HEK293T (cell line): ENCODE results near the gene RPL27.

ENCODE experiments used
- CTCF ChIA-PET: fragments of 350-600 bp; formaldehyde crosslinking; extraction: SDS; loops from one replicate; lab custom pipeline; 2021; ENCODE audit warnings: antibody characterized with exemption, inconsistent platforms; lab: Yijun Ruan, JAX
- POLR2A ChIA-PET: fragments of 350-600 bp; formaldehyde crosslinking; extraction: SDS; loops from one replicate; lab custom pipeline; 2020; ENCODE audit warnings: antibody characterized with exemption, inconsistent platforms; lab: Yijun Ruan, JAX
- DNase-seq: peaks from one replicate; pipeline ENCODE4 v3.0.0; 2012; ENCODE audit warnings: mixed read lengths; ENCODE audit errors: extremely low spot score
- ARNT ChIP-seq: fragments of 450-650 bp; IDR thresholded peaks from 2 replicates; pipeline ENCODE4 v1.6.1; 2017; ENCODE audit warnings: mild to moderate bottlenecking
- BHLHE40 ChIP-seq: fragments of 450-650 bp; IDR thresholded peaks from 2 replicates; pipeline ENCODE4 v1.6.1; 2016; ENCODE audit warnings: mild to moderate bottlenecking, moderate library complexity, borderline replicate concordance
- CTBP1 ChIP-seq: fragments of 450-650 bp; IDR thresholded peaks from 2 replicates; pipeline ENCODE4 v1.6.1; 2016; ENCODE audit warnings: borderline replicate concordance
- ELF4 ChIP-seq: fragments of 450-650 bp; IDR thresholded peaks from 2 replicates; pipeline ENCODE4 v1.6.1; 2017; ENCODE audit warnings: antibody characterized with exemption
- FOXA1 ChIP-seq: fragments of 450-650 bp; IDR thresholded peaks from 2 replicates; pipeline ENCODE4 v1.6.1; 2016; ENCODE audit warnings: mild to moderate bottlenecking
- FOXK2 ChIP-seq: fragments of 450-650 bp; IDR thresholded peaks from 2 replicates; pipeline ENCODE4 v1.6.1; 2016; ENCODE audit warnings: mild to moderate bottlenecking
- FOXM1 ChIP-seq: fragments of 450-650 bp; IDR thresholded peaks from 2 replicates; pipeline ENCODE4 v1.6.1; 2017; ENCODE audit warnings: mild to moderate bottlenecking, borderline replicate concordance
- HDGF ChIP-seq: fragments of 450-650 bp; IDR thresholded peaks from 2 replicates; pipeline ENCODE4 v1.6.1; 2017; ENCODE audit warnings: antibody characterized with exemption, borderline replicate concordance
- L3MBTL2 ChIP-seq: fragments of 450-650 bp; conservative IDR thresholded peaks from 2 replicates; pipeline ENCODE4 v1.6.1; 2016; ENCODE audit warnings: mild to moderate bottlenecking
- LEF1 ChIP-seq: fragments of 450-650 bp; IDR thresholded peaks from 2 replicates; pipeline ENCODE4 v1.6.1; 2017; ENCODE audit warnings: mild to moderate bottlenecking, borderline replicate concordance
- NFRKB ChIP-seq: fragments of 450-650 bp; IDR thresholded peaks from 2 replicates; pipeline ENCODE4 v1.6.1; 2016; ENCODE audit warnings: mild to moderate bottlenecking, moderate library complexity
- SP1 ChIP-seq: fragments of 450-650 bp; IDR thresholded peaks from 2 replicates; pipeline ENCODE4 v1.6.1; 2017
- SUZ12 ChIP-seq: fragments of 450-650 bp; IDR thresholded peaks from 2 replicates; pipeline ENCODE4 v1.6.1; 2016; ENCODE audit warnings: mild to moderate bottlenecking
- TARDBP ChIP-seq: fragments of 450-650 bp; IDR thresholded peaks from 2 replicates; pipeline ENCODE4 v1.6.1; 2016
- ZNF384 ChIP-seq: fragments of 450-650 bp; IDR thresholded peaks from 2 replicates; pipeline ENCODE4 v1.6.1; 2016
- TF ChIP-seq, protein P1 (sequence below): fragments of 450-650 bp; IDR thresholded peaks from 2 replicates; pipeline ENCODE4 v1.6.1; 2016

The RPL27 gene

DNA sequence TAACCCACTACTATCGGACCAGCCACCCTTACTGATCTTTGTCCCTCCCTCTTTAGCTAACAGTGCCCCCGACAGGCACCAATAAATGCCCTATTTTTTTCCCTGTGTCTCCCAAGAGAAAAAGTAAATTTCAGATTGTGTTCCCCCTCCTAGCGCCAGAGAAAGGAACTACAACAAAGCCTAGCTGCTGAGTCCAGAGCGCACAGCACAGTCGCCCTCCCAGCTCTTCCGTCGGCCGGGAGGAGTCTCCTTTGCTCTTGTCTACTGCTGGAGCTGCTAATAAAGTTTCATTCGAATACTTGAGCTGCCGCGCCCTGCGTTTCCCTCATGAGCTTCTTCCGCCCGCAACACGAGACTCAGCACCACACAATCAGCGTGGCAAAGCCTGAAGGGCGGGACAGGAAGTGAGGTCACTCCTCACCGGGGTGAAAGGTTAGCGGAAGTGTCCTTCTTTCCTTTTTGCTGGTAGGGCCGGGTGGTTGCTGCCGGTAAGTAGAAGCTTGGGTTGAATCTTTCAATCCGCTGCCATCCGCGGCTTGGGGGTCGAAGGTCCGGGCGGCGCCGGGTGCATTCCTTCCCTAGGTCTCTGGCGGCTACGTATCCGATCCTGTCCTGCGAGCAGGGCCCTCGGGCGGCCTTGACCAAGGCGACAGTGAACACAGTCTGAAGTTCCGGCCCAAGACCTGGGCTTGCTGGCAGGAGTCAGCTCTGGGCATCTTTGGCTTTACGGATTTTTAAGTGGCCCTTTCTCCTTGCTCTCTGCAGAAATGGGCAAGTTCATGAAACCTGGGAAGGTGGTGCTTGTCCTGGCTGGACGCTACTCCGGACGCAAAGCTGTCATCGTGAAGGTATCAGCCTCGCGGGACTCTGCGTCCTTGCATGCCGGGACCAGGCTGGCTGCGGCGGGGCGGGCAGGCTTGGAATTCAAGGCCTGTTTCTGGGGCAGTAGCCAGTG, at the start of gene RPL27:
Gene RPL27 (plus strand): TSS at position 436 of the 955 bp plus-strand sequence. CDS start 332 bp downstream, at position 768.
- DNase-seq, result peak; percentile 95
- ChIA-PET CTCF (interaction anchor here (0.6 to 2.9 kb wide), 13 partner anchors 10 to 174 kb away, joined by 3 to 21 read pairs (median 4); partner anchors contain the start of genes AARSD1, BECN1, PTGES3L and RUNDC1), POLR2A (interaction anchor here (0.5 to 3.6 kb wide), 62 partner anchors 8 to 697 kb away, joined by 3 to 50 read pairs (median 4); partner anchors contain the start of genes AARSD1, AOC3, ARL4D and BECN1)
- peak; percentile 93 for TF ChIP-seq ZNF384
- peak; percentile 59; the same call in 1 of the 2 replicates for TF ChIP-seq NFRKB
- no peak for TF ChIP-seq BHLHE40
- peak; percentile 60 for TF ChIP-seq L3MBTL2
- TF ChIP-seq LEF1, result no peak
- TF ChIP-seq HDGF, result no peak
- TF ChIP-seq SUZ12, result no peak
- no peak for TF ChIP-seq FOXM1
- TF ChIP-seq SP1, result no peak
- peak; percentile 77 for TF ChIP-seq CTBP1
- peak; percentile 92; the same call in 1 of the 2 replicates for TF ChIP-seq FOXK2
- TF ChIP-seq, protein P1, sequence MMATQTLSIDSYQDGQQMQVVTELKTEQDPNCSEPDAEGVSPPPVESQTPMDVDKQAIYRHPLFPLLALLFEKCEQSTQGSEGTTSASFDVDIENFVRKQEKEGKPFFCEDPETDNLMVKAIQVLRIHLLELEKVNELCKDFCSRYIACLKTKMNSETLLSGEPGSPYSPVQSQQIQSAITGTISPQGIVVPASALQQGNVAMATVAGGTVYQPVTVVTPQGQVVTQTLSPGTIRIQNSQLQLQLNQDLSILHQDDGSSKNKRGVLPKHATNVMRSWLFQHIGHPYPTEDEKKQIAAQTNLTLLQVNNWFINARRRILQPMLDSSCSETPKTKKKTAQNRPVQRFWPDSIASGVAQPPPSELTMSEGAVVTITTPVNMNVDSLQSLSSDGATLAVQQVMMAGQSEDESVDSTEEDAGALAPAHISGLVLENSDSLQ, result peak; percentile 37; the same call in 1 of the 2 replicates
- TF ChIP-seq TARDBP, result no peak
- peak; percentile 96 for TF ChIP-seq ELF4
- no peak for TF ChIP-seq ARNT
- TF ChIP-seq FOXA1, result no peak

DNA sequence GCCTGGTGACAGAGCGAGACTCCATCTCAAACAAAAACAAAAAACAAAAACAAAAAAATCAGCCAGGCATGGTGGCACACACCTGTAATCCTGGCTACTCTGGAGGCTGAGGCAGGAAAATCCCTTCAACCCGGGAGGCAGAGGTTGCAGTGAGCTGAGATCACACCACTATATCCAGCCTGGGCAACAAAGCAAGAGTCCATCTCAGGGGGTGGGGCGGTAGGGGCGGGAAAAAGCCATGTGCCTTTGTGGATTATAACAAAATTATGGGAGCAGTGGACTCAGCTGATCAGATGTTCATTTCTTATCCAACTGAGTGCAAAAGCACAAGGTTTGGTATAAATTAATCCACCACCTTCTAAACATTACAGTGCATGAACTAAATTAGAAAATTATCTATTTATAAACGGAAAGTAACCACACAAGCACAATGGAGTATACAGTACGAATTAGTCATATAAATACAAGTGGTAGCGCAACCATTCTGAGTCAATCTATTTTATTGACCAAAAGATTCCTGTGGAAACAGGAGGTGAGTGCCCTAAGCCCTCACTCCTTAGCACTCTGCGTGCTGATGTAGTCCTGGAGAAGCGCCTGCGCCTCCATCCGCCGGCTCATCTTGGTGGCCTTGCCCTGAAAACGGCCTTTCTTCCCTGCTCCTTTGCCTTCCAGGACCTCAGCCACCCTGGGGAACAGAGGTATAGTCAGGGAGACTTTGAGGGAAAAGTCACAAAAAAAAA, 48.0 kb upstream of the RPL27 start:
- no peak for DNase-seq
- POLR2A ChIA-PET, result interaction anchor here (1.3 kb wide), 1 partner anchor 48 kb away, joined by 3 read pairs; no protein-coding TSS in a partner anchor
- CTCF ChIA-PET, result no interaction called here
- TF ChIP-seq SP1, result no peak
- no peak for TF ChIP-seq ARNT
- no peak for TF ChIP-seq HDGF
- no peak for TF ChIP-seq BHLHE40

DNA sequence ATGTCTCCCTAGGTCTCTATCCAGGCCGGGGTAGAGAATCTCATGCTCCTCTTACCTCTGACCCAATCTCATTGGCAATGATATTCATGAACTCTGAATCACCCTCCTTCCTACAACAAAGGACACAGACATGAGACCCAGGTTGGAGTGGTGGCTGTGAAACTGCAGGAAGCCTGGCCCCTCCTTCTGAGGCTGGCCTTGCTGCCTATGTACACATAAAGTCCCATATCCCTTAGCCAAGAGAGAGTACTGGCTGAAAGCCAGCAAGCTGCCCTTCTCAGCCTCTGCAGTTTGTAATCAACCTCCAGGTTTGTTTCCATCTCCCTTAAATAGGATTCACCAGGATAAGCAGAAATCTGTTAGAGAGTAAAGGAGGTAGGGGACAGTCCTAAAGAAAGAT, 44.5 kb upstream of the RPL27 start:
- TF ChIP-seq L3MBTL2, result no peak
- no peak for TF ChIP-seq FOXK2
- no peak for TF ChIP-seq FOXA1
- no peak for TF ChIP-seq ARNT
- no peak for TF ChIP-seq SP1
- TF ChIP-seq BHLHE40, result no peak
- no peak for DNase-seq
- ChIA-PET POLR2A (interaction anchor here (1.1 to 1.8 kb wide), 2 partner anchors 10 to 44 kb away, joined by 4 to 5 read pairs; partner anchors contain the start of genes AARSD1 and RPL27), CTCF (interaction anchor here (0.6 kb wide), 1 partner anchor 354 kb away, joined by 3 read pairs; no protein-coding TSS in a partner anchor)

DNA sequence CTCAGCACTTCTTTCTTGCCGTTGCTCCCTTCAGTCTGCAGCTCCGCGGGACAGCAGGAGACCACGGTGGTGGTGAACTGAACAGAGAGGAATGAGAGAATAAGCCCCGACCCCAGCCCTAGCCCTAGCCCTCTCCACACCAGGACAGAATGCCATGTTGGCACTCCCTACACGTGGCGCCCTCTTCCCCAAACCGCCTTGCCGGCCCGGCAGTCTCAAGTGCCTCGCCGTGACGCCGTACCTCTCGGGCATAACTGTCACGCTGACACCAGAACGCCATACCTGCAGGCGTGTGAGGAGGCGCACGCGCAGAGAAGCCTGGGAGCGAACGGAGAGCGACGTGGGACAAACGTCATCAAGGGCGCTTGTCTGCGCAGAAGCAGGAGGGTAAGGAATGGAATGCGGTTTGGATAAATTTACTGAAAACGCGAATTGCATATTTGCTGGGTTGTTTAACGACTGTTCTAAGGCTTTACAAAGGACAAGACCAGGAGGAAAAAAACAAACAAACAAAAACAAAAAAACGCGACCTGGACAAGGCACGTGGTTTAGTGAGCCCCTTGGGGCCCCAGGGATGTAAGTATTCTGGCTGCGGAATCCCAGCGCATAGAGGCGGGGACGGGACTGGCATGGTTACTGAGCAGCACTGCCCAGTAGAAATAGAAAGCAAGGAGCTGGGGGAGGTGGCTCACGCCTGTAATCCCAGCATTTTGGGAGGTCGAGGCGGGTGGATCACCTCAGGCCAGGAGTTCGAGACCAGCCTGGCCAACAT, 33.9 kb upstream of the RPL27 start, which contains the start of gene AARSD1:
Gene AARSD1 (minus strand): TSS at position 294 of the 772 bp plus-strand sequence. CDS start 14 bp downstream, at position 280.
- ChIA-PET CTCF (interaction anchor here (0.7 to 0.8 kb wide), 3 partner anchors 34 to 539 kb away, joined by 4 to 7 read pairs (median 5); partner anchors contain the start of gene RPL27), POLR2A (interaction anchor here (0.6 to 3.4 kb wide), 14 partner anchors 10 to 404 kb away, joined by 3 to 50 read pairs (median 4); partner anchors contain the start of genes BECN1, PTGES3L and RPL27)
- TF ChIP-seq TARDBP (no peak), NFRKB (no peak), FOXM1 (no peak), ELF4 (no peak), ZNF384 (no peak), L3MBTL2 (peak; percentile 96), ARNT (no peak), FOXA1 (no peak)
- TF ChIP-seq, protein P1, result peak; percentile 90
- DNase-seq, result peak; percentile 90

DNA sequence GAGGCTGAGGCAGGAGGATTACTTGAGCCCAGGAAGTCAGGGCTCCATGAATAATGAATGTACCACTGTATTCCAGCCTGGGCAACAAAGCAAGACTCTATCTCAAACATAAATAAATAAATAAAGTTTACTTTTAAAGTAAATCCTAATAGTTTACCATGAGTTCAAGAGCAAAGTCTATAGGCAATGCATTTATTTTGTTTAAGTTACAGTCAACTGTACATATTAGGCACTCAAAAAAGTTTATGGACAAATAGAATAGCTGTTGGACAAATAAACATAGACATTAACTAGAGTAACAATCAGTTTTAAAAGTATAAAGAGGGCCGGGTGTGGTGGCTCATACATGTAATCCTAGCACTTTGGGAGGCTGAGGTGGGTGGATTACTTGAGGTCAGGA, 30.3 kb upstream of the RPL27 start:
- POLR2A ChIA-PET, result interaction anchor here (1.3 to 4.9 kb wide), 3 partner anchors 12 to 400 kb away, joined by 3 to 40 read pairs (median 5); partner anchors contain the start of genes PTGES3L and RPL27
- no peak for DNase-seq
- CTCF ChIA-PET, result interaction anchor here (0.6 to 1.5 kb wide), 3 partner anchors 30 to 400 kb away, joined by 3 to 4 read pairs (median 3); partner anchors contain the start of gene RPL27
- no peak for TF ChIP-seq FOXA1
- TF ChIP-seq TARDBP, result no peak
- TF ChIP-seq BHLHE40, result no peak
- no peak for TF ChIP-seq FOXK2
- no peak for TF ChIP-seq SP1
- no peak for TF ChIP-seq SUZ12
- no peak for TF ChIP-seq CTBP1
- TF ChIP-seq ELF4, result no peak
